Stimulated activated CD4-positive, alpha-beta T cell treated with anti-CD3 and anti-CD28 coated beads, Interleukin-4, amount 100 ng/mL, for 1 hour (primary cell): ENCODE measurements around the gene ISCU.
"Not testable (repeated sequence)": the region's sequence is repeated elsewhere in the genome, so short reads cannot be mapped to it uniquely, and the experiment has no call there.

ENCODE experiments used
- DNase-seq: peaks from one replicate; pipeline ENCODE4 v3.0.0-alpha.2; 2020

The ISCU gene

DNA sequence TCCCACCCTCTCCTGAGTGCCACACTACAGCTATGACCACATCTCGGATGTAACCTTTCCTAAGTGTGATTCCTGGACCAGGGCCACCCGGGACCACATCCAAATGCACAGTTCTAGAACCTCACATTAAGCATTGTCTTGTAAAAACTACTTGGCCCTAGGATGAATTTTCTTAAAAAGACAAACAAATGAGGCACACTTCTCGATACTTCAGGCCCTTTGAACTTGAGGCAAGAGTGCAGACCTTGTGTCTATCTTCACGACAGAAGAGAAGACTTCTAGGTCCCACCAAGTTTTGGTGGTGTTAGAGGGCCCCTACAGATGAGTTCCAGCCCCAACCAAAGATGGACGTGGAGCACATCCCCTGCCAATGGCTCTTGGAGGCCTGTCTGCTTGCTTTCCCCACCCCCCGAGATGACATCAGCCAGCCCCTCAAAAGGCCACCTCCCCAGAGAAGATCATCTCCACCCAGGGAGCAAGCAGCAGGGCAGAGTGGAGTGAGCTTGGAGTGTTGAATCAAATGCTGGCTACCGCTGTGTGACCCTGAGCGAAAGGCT, 9.3 kb downstream of the ISCU start:
- DNase-seq: no peak

DNA sequence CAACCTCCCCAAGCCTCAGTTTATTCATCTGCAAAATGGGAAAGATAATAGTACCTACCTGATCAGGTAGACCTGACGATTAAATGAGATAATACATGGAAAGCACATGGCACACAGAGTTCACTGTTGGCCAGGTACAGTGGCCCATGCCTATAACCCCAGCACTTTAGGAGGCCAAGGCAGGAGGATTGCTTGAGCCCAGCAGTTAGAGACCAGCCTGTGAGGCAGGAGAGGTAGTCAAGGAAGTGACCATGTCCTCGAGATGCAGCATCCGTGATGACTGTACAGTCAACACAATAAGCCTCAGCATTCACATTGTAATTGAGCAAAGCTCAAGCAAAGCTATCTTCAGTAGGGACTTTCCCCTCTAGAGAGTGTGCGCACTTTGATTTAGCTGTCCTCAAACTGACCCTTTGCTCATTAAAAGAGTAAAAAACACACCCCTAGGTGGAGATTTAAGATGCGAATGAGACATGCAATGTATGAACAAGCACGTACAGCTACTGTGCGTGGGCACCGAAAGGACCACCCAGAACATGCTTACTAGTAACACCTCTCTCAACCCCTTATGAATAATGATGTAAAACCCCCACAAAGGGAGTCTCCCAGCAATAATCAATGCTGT, 9.9 kb downstream of the ISCU start:
- DNase-seq: no peak

DNA sequence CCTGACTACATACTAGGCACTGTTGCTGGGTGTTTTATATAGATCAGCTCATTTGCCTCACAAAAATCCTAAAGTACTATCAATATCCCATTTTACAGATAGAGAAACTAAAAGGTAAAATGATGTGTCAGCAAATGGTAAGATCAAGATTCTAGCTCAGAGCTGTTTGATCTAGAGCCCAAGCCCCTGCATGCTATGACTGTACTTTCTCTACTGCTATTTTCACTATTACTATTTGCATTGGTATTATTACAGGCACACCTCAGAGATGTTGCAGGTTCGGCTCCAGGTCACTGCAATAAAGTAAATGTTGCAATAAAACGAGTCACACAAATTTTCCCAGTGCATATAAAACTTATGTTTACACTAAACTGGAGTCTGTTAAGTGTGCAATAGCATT, 10.9 kb downstream of the ISCU start:
- peak; percentile 16 for DNase-seq

DNA sequence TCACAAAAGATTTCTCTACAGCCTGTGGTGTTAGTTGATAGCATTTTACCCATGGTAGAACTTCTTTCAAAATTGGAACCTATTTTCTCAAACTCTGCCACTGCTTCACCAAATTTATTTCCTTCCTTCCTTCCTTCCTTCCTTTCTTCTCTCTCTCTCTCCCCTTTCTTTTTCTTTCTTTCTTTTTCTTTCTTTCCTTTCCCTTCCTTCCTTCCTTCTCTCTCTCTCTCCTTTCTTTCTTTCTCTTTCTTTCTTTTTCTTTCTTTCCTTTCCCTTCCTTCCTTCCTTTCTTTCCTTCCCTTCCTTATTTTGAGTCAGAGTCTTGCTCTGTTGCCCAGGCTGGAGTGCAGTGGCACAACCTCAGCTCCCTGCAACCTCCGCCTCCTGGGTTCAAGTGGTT, 11.9 kb downstream of the ISCU start:
- DNase-seq: not testable (repeated sequence)

DNA sequence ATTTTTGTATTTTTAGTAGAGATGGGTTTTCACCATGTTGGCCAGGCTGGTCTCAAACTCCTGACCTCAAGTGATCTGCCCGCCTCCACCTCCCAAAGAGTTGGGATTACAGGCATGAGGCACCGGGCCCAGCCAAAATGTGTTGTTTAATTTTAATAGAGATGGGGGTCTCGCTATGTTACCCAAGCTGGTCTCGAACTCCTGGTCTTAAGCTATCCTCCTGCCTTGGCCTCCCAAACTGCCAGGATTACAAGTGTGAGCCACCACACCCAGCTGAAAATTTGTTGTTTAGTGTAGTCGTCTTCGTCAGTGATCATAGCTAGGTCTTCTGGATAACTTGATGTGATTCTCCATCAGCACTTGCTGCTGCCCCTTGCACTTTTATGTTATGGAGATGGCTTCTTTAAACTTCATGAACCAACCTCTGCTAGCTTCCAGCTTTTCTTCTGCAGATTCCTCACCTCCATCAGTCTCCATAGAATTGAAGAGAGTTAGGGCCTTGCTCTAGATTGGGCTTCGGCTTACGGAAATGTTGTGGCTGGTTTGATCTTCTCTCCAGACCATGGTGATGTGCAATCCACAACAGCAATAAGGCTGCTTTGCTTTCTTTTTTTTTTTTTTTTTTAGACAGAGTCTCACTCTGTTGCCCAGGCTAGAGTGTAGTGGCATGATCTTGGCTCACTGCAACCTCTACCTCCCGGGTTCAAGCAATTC, 13.0 kb downstream of the ISCU start:
- no peak for DNase-seq

DNA sequence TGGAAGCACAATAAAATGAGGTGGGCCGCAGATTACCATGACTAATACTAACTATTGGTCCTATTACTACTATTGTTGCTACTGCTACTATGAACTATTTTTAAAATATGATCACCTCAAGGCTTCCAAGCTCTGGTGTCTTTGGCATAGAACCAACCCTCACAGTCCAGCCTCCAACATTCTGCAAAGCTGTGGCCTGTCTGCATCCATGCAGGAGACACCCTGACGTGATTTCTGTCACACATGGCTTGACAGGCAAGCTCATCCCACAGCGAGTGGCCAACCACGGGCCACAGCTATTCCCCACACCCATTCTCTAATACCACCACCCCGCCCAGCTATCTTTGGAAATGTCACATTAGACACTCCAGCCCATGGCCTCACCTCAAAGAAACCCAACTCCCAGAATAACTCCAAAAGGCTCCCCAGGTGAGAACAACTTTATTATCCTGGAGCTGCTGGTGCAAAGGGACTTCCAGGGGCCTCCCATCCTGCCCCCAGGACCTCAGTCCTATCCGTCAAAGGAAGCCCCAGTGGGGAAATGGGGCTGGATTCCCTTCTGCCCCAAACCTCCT, 14.4 kb downstream of the ISCU start:
- no peak for DNase-seq

DNA sequence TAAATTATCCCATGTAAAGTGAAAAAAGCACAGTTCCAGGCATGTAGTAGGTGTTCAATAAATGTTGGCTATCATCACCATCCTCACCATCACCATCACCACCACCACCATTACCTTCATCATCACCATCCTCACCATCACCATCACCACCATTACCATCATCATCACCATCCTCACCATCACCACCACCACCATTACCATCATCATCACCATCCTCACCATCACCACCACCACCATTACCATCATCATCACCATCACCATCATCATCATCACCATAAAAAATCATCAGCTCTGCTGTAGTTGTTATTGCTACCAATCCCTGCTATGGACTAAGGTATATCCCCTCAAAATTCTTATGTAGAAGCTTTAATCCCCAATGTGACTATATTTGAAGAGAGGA, 15.1 kb downstream of the ISCU start:
- no peak for DNase-seq

DNA sequence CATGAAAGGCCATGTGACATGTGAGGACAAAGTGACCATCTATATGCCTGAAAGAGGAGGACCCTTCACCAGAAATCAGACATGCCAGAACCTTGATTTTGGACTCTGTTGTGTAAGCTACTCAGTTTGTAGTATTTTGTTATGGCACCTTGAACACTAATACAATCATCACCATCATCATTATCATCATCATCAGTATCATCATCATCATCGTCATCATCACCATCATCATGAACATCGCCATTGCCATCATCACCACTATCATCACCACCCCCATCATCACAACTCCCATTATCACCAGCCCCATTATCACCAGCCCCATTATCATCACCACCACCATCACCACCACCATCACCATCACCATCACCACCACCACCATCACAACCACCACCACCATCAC, 15.9 kb downstream of the ISCU start:
- DNase-seq: no peak

DNA sequence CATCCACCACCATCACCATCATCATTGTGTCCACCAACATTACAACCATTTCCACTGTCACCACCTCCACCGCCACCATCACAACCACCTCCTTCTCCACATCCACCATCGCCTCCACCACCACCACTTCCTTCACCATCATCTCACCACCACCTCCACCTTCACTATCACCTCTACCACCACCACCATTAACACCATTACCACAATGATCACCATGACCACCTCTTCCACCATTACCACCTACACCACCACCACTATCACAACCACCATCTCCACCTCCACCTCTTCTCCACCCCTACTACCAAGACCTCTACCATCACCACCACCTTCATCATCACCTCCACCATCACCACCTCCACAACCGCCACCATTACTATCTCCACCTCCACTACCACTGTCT, 16.4 kb downstream of the ISCU start:
- DNase-seq: no peak

DNA sequence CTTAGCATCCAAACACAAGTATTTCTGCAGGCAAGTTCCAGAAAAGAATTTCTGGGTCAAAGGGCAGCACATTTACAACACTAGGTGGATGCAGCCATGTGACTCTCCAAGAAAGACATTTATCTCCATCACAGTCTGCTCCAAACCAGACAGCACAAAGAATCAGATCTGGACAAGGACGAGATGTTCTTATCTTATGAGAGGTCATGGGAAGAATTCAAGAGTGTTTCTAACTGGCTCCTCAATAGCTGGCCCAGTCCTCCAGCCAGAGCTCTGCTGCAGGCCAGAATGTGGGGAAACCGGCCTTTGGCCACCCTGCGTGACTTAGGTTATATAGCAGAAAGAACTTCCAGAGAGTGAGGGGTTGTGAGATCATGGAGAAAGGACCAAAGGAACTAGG, 18.1 kb downstream of the ISCU start:
- DNase-seq: no peak

DNA sequence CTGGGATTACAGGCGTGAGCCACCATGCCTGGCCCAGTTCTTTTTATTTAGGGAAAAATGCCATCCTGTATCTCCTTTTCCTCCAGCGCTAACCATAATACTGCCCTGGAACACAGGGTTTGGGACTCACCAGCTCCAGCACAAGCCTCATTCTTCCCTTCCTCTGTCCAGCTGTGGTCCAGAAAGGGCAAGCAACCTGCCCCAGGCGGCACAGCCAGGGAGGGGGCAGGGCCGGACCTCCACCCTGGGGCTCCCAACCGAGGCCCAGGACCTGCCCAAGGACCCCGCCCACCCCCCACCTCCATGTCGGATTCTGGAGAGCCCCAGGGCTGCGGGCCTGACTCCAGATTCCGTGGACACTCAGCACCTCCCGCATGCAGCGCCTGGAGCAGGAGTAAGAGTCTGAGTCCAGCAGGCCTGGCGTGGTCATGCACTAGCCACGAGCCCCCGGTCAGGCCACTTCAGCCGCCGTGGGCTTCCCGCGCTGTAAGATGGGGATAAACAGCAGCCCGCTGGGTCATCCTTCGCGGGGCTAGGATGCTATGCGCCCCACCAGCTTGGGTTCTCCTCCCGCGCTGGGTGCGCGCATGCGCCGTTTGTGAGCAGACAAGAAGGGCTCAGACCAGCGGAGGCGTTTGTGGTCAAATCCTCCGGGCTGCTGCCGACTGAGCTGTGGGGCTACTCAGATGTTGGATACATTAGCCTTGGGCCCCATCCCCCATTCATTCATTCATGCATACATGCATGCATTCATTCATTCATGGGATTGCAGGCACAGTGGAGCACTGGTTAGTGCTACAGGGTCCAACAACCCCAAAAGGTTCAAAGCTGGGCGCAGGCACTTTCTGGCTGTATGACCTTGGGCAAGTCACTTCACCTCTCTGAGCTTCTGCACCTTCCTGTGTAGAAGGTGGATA, 19.2 kb downstream of the ISCU start:
- no peak for DNase-seq

DNA sequence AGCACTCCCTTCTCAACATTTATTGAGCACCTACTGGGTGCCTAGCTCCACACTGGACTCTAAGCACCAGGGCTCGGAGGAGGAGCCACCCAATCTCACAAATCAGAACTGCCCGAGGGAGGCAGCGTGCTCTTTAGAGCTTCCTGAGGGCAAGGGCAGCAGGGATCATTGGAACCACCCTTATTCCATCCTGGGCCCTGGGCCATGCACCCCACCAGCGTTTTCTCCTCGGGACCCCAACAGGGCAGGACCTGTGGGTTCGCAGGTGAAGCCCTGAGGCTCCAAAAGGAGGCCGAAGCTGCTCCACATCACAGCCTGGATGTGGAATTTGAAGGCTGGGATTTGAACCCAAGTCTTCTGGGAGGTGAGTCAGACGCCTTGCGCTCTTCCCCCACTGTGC, 20.1 kb downstream of the ISCU start:
- no peak for DNase-seq

DNA sequence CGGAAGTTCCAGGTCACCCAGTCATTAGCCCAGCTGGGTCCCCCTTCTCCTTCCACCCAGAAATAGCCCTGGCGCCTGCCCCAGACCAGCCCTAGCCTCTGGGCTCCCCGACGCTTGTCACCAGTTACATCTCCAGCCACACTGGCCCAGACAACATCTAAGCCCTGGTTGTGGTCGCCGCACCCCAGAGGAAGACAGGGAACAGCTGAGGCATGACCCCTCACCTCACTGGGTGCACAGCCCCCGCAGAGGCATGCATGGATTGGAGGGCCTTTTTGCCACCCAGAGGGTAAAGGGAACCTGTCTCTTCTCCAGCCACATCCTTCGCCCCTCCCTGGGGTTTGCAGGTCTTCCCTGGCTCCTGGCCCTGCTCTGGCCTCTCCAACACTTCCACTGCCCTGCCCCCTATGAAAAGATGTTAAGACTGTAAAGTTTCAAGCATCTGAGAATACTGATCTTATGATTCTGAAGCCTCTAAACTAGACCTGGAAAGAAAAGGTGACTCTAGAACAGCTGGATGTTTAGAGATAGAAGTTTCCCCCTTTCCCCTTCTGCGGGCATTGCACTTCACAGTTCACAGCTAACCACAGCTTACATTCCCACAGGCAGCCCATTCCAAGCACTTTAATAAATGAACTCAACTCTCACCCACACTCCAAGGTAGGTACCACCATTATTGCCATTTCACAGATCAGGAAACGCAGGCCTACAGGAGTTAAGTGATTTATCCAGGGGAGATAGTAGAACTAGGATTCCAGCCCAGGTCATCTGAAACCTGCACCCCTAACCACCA, 20.8 kb downstream of the ISCU start:
- no peak for DNase-seq

DNA sequence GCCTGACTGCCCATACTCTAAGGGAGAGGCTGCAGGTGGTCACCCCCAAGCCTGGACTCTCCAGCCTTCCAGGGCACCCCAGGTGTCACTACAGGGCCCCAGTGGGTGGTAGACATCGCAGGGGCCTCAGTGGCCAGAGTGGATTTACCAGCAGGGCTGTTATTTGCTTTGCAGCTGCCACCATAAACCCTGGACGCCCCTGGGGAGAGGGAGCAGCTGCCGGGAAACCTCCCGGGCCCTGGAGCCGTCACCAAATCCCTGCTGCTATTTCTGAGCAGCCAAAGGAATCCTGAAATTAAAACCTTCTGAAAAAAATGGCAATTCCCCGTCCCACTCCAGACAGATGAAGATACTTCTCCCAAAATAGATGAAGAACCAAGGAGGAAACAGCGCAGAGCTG, 21.6 kb downstream of the ISCU start:
- no peak for DNase-seq

DNA sequence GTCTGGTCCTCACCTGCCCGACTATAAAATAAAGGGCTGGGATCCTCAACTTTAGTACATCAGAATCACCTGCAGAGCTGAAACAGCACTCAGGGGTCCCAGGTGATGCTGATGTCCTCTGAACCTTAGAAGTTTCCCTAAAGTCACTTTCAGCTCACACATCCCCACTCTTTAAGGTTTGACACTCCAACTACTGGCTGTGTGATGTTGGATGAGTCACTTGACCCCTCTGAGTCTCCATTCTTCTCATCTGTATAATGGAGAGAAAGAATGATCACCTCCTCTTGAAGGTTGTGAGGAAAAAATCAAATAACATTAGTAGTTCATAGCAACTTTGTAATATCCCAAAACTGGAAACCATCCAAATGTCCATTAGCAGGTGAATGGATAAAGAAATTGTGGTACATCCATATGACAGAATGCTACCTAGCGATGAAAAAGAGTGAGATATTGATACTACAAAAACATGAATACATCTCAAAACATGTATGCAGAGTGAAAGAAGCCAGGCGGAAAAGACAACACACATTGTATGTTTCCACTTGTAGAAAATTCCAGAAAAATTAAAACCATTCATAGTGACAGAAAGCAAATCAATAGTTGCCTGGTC, 22.2 kb downstream of the ISCU start:
- DNase-seq: no peak

DNA sequence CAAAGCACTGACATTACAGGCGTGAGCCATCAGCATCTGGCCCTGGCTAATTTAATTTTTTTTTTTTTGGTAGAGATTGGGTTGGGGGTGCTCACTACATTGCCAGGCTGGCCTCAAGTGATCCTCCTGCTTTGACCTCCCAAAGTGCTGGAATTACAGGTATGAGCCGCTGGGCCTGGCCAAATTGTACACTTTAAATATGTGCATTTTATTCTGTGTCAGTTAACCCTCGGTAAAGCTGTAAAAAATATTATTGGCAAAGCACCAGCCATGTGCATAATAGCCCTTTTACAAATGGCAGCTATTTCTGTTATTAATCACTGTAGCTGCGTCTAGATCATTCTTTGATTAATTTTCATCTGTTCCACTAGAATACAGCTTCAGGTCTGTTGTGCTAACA, 23.5 kb downstream of the ISCU start:
- DNase-seq: no peak

DNA sequence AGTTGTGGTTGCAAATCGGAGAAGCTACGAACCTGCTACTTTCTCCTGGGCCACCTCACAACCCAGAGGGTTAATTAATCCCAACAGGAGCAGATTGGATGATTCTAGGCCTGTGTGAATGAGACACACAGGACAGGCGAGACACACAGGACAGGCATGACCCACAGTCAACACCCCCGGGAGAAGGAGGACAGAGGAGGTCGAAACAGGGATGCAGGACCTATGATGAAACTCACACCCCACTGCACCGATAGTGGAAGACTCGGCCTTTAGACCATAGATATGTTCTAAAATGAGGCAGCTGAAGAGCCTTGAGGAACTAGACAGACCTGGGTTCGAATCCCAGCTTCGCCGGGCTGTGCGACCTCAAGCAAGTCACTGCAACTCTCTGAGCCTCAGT, 23.9 kb downstream of the ISCU start:
- no peak for DNase-seq

DNA sequence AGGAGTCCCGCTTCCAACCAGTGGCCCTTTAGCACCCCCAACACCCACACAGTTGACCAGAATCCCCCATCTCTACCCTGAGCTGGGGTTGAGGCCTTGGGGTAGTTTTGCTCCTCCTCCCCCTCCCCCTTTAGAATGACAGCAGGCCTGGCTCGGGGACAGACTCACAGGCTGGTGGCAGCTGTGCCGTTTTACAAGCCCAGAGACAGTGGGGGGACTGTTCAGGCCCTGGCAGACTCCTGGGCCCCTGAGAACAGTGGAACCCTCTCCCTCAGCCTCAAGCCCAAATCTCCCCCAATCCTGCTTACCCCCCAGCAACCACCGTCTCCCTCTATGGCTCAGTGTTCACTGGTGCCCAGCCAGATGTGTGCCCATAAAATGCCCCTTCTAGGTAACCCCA, 25.4 kb downstream of the ISCU start:
- DNase-seq: no peak

DNA sequence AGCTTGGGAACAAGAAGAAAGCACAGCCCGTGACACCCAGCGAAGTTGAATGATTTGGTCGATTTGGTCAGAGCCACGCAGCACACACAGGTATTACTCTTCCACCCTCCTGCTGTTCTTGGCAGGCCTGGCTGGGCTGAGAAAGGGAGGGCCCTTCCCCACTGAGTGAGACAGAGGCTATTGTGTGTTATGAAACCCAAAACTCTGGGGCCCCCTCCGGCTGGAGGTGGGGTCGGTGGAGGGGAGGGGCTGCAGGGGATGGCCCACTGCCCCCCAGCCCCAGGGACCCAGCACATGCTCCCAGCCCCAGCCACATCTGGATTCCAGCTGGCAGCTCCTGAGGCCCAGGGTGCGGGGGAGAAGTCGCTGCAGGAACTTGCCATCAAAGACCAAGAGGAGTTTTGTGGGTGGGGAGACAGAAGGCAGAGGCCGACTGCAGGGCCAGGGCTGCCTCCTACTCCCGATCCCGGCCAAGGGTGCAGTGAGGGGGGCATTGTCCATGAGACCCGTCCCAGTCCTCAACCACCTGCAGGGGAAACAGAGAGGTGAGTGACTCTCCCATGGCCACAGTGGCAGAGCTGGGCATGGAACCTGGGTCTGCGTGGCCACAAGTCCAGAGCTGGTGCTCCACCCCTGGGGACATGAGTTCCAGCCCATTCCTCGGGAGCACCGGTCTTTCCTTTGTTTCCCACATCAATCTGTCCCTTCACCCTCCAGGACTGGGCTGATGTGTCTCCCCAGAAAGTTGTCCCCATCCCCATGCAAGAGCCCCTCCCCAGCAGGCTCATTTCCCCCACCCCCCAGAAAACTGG, 26.8 kb downstream of the ISCU start:
- no peak for DNase-seq

DNA sequence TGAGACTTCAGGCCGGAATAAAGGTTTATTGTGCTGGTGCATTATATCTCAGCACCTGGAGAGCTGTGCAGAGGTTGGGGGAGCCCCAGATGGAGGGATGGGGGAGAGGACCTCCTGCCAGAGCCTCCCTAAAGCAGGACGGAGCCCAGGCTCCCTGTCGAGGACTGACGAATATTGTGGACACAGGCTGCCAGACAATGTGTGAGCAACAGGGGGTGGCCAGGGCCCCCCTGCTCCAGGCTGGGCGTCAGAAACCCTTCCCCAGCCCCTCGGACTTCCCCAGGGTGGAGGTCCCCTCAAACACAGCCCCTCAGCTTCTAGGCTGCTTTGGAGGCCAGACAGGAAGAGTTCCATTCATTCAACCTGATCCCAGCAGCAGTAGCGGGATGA, 27.4 kb downstream of the ISCU start:
- no peak for DNase-seq

DNA sequence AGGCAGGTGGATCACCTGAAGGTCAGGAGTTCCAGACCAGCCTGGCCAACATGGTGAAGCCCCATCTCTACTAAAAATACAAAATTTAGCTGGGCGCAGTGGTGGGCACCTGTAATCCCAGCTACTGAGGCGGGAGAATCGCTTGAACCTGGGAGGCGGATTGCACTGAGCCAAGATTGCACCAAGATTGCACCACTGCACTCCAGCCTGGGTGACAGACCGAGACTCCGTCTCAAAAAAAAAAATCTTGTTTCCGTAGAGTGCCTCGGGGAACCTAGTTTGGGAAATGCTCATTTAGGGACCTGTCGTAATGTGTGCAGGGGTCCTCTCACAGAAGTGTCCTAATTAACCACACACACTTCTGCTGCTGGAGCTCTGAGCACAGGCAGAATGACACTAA, 28.1 kb downstream of the ISCU start:
- DNase-seq: not testable (repeated sequence)
